B cell (primary cell): ENCODE measurements around the gene NKAIN2. TPM values are rescaled to one million over a fixed set of nuclear protein-coding genes. Genes with fewer than 3 reads are reported as not detected.

ENCODE experiments used
- ATAC-seq: fragments of 200-7000 bp; cut with Tn5 transposase; one replicate; pipeline ENCODE4 v1.10.0; 2021; ENCODE audit warnings: low read depth, mild to moderate bottlenecking, moderate number of reproducible peaks, moderate library complexity
- CTCF ChIA-PET: fragments of 350-600 bp; sonication (Branson Sonifier 250); formaldehyde crosslinking; loops from one replicate; lab custom pipeline; 2021; ENCODE audit warnings: antibody characterized with exemption, inconsistent platforms; lab: Charles Lee
- POLR2A ChIA-PET: fragments of 350-600 bp; sonication (Branson Sonifier 250); formaldehyde crosslinking; loops from one replicate; lab custom pipeline; 2021; ENCODE audit warnings: antibody characterized with exemption; lab: Charles Lee
- DNase-seq: peaks from one replicate; pipeline ENCODE4 v3.0.0; 2013
- H2AFZ ChIP-seq: 2 replicates; pipeline ENCODE4 v1.6.1; 2012; ENCODE audit warnings: mild to moderate bottlenecking, low read depth, low read length; ENCODE audit not compliant: insufficient read depth, poor library complexity, severe bottlenecking
- H3K27ac ChIP-seq, 2 donors: 1 replicate in 1 of 2; 2 replicates in 1 of 2; pipeline ENCODE4 v1.5.1; 2012 to 2013; ENCODE audit warnings: low read length in 2 of 2, mild to moderate bottlenecking in 2 of 2, moderate library complexity in 1 of 2
- H3K27me3 ChIP-seq, 4 experiments: fragments of 200-600 bp in 1 of 4; sonication (generic) in 1 of 4; replicated peaks in 1 of 4; 1 replicate in 2 of 4; 2 replicates in 2 of 4; pipeline versions ENCODE4 v1.6.1 to v1.7.0; 2013 to 2016; ENCODE audit warnings: low read length in 3 of 4, mild to moderate bottlenecking in 2 of 4, mixed read lengths in 1 of 4, moderate library complexity in 1 of 4; ENCODE audit not compliant: insufficient read depth in 4 of 4, control insufficient read depth in 3 of 4; ENCODE audit errors: control extremely low read depth in 1 of 4
- H3K36me3 ChIP-seq, 2 experiments: replicated peaks in 1 of 2; 1 replicate in 1 of 2; 2 replicates in 1 of 2; pipeline versions ENCODE4 v1.6.1 to v1.7.1; 2013; ENCODE audit warnings: low read length in 1 of 2; ENCODE audit not compliant: insufficient read depth in 2 of 2, control insufficient read depth in 1 of 2; ENCODE audit errors: control extremely low read depth in 1 of 2, extremely low read depth in 1 of 2
- H3K4me1 ChIP-seq, 2 donors: fragments of 200-600 bp in 1 of 2; sonication (generic) in 1 of 2; 1 replicate in 1 of 2; 2 replicates in 1 of 2; pipeline versions ENCODE4 v1.5.1 to v1.6.1; 2013 to 2017; ENCODE audit warnings: low read length in 2 of 2; ENCODE audit not compliant: control insufficient read depth in 2 of 2, insufficient read depth in 2 of 2
- H3K4me2 ChIP-seq: replicated peaks from 2 replicates; pipeline ENCODE3; 2012; ENCODE audit warnings: mild to moderate bottlenecking, low read depth, low read length; ENCODE audit not compliant: poor library complexity, severe bottlenecking
- H3K4me3 ChIP-seq, 5 experiments: fragments of 200-600 bp in 1 of 5; sonication (generic) in 1 of 5; 1 replicate in 3 of 5; 2 replicates in 2 of 5; pipeline versions ENCODE4 v1.5.1 to v1.7.0; 2011 to 2016; ENCODE audit warnings: low read length in 4 of 5, mild to moderate bottlenecking in 4 of 5, low read depth in 2 of 5, control low read depth in 1 of 5, moderate library complexity in 1 of 5; ENCODE audit not compliant: insufficient read depth in 1 of 5; ENCODE audit errors: control extremely low read depth in 1 of 5, extremely low read depth in 1 of 5
- H3K79me2 ChIP-seq: fragments of 200-600 bp; sonication (generic); one replicate; pipeline ENCODE4 v1.6.0; 2016; ENCODE audit warnings: low read length; ENCODE audit not compliant: control insufficient read depth, insufficient read depth
- H3K9ac ChIP-seq: fragments of 200-600 bp; sonication (generic); 2 replicates; pipeline ENCODE4 v1.6.1; 2017; ENCODE audit warnings: mild to moderate bottlenecking, low read length, moderate library complexity
- H3K9me3 ChIP-seq, 3 donors: one replicate each; pipeline versions ENCODE4 v1.6.1 to v1.7.1; 2013; ENCODE audit warnings: low read length in 2 of 3; ENCODE audit not compliant: control insufficient read depth in 2 of 3, insufficient read depth in 1 of 3; ENCODE audit errors: control extremely low read depth in 1 of 3
- H4K20me1 ChIP-seq: 2 replicates; pipeline ENCODE4 v1.6.0; 2012; ENCODE audit warnings: mild to moderate bottlenecking, low read length; ENCODE audit not compliant: insufficient read depth, control insufficient read depth, poor library complexity, severe bottlenecking
- H3K27ac Mint-ChIP-seq: one replicate; pipeline ENCODE4 v1.8.0; 2021; ENCODE audit warnings: mixed read lengths
- H3K27me3 Mint-ChIP-seq: one replicate; pipeline ENCODE4 v1.8.0; 2021; ENCODE audit warnings: mixed read lengths
- H3K4me1 Mint-ChIP-seq: one replicate; pipeline ENCODE4 v1.8.0; 2021; ENCODE audit warnings: mixed read lengths
- H3K4me3 Mint-ChIP-seq: one replicate; pipeline ENCODE4 v1.8.0; 2021; ENCODE audit warnings: mixed read lengths
- H3K9me3 Mint-ChIP-seq: one replicate; pipeline ENCODE4 v1.8.0; 2022; ENCODE audit warnings: mixed read lengths; ENCODE audit not compliant: insufficient read depth
- EZH2 ChIP-seq: IDR thresholded peaks from 2 replicates; pipeline ENCODE4 v1.6.1; 2012; ENCODE audit warnings: borderline replicate concordance, low read depth, mild to moderate bottlenecking, moderate library complexity, low read length; ENCODE audit not compliant: insufficient read depth, poor library complexity, severe bottlenecking
- WGBS: methylation state at CpG from one replicate; pipeline ENCODE4 v1.1.5; 2013; ENCODE audit warnings: missing lambda C conversion rate; ENCODE audit not compliant: insufficient coverage; 5-methylcytosine and 5-hydroxymethylcytosine counted together
- intact Hi-C: fragments of 100-400 bp; cut with micrococcal nuclease; formaldehyde crosslinking; loops from one replicate; pipeline ENCODE4 v1.10.0; 2022
- polyA plus RNA-seq: library from polyadenylated mRNA; depleted of rRNA; stranded (reverse); fragments of >200 nt; gene quantifications from 2 replicates; pipeline ENCODE4 v1.2.3, GENCODE V29; 2012
- total RNA-seq, 2 donors: library from RNA; stranded (reverse); fragments of 120-200 nt in 1 of 2; gene quantifications; 1 replicate in 1 of 2; 2 replicates in 1 of 2; pipeline versions ENCODE4 v1.2.3 to v1.2.4, GENCODE V29; 2013 to 2022
- TF ChIP-seq, protein P1 (sequence below): fragments of 200-600 bp; IDR thresholded peaks from one replicate; pipeline ENCODE4 v1.8.0; 2022; ENCODE audit warnings: antibody characterized with exemption, mild to moderate bottlenecking

The NKAIN2 gene
- total and polyA plus RNA-seq, 2 donors (not counting 1 experiment from before 2014, with no cell fraction given): not detected

DNA sequence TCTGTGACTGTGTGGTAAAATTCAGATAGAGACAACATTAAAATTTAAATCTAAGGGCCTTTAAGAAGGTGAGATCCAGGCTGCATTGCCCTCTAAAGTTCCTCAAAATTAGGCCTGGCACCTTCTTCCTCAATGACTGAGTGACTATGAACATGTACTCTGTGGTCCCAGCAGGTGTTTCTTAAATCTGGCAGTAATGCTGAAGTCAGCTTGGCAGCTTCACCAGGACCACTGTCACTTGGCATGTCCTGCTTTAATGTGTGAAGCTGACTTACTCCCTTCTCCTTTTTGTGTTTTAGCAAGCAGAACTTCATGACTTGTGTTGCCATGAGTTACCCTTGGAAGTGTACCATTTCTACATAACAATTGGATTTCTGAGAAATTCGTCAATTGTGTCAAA lies 141.7 kb downstream of the NKAIN2 start:
- TF ChIP-seq, protein P1, sequence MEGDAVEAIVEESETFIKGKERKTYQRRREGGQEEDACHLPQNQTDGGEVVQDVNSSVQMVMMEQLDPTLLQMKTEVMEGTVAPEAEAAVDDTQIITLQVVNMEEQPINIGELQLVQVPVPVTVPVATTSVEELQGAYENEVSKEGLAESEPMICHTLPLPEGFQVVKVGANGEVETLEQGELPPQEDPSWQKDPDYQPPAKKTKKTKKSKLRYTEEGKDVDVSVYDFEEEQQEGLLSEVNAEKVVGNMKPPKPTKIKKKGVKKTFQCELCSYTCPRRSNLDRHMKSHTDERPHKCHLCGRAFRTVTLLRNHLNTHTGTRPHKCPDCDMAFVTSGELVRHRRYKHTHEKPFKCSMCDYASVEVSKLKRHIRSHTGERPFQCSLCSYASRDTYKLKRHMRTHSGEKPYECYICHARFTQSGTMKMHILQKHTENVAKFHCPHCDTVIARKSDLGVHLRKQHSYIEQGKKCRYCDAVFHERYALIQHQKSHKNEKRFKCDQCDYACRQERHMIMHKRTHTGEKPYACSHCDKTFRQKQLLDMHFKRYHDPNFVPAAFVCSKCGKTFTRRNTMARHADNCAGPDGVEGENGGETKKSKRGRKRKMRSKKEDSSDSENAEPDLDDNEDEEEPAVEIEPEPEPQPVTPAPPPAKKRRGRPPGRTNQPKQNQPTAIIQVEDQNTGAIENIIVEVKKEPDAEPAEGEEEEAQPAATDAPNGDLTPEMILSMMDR: no peak
- TF ChIP-seq EZH2: no peak
- Histone ChIP-seq H3K36me3 (no peaks in the 10 kb centered on the region), H3K79me2 (no peaks in the 10 kb centered on the region), H3K27me3 (no peaks in the 10 kb centered on the region), H3K4me1 (no peaks in the 10 kb centered on the region), H3K4me3 (no peak overlapping the region), H4K20me1 (no peaks in the 10 kb centered on the region), H3K9me3 (no peaks in the 10 kb centered on the region), H3K4me2 (no peak overlapping the region), H3K9ac (no peak overlapping the region), H2AFZ (no peak overlapping the region), H3K27ac (no peak overlapping the region)
- no peaks in the 10 kb centered on the region for H3K9me3 Mint-ChIP-seq
- ChIA-PET CTCF (no interaction called here), POLR2A (no interaction called here)
- no peak for DNase-seq
- no peak overlapping the region for H3K27ac Mint-ChIP-seq
- no CpG with 5 or more reads among the region's 1 CpG for WGBS
- H3K27me3 Mint-ChIP-seq: no peaks in the 10 kb centered on the region
- H3K4me1 Mint-ChIP-seq: no peaks in the 10 kb centered on the region
- H3K4me3 Mint-ChIP-seq: no peak overlapping the region
- ATAC-seq: no peak
- intact Hi-C loops: no loop called here

DNA sequence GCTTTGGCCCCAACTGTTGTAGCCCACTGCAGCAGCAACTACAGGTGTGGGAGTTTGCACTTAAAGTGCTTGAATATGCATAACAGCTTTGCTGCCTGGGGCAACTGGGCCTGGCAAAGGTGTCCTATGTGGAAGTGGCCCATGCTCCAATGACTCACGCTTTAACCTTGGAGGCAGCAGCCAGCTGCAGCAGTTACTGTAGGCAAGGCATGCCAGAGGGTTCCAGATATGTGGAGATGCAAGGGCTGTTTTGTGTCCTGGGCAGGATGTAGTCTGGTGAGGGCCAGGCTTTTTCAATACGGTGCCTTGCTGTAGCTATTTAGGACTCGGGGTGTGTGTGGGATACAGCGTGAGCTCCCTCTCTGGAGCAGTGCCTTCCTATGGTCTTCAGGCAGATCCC lies 150.3 kb downstream of the NKAIN2 start:
- no peaks in the 10 kb centered on the region for H3K27me3 Mint-ChIP-seq
- no peak overlapping the region for H2AFZ ChIP-seq
- 90% methylated on average over 4 of the region's 4 CpGs for WGBS
- TF ChIP-seq, protein P1: no peak
- no peak for TF ChIP-seq EZH2
- ChIA-PET POLR2A (no interaction called here), CTCF (no interaction called here)
- H3K9me3 ChIP-seq: peaks cover 0 to 14% (median 0%) of the 10 kb centered on the region in 3 donors
- H3K27ac Mint-ChIP-seq: no peak overlapping the region
- no peak overlapping the region for H3K9ac ChIP-seq
- intact Hi-C loops: no loop called here
- no peak overlapping the region for H3K4me3 Mint-ChIP-seq
- ATAC-seq (no peak), DNase-seq (no peak)
- no peaks in the 10 kb centered on the region for H3K4me1 ChIP-seq
- H3K27me3 ChIP-seq: no peaks in the 10 kb centered on the region
- no peaks in the 10 kb centered on the region for H3K9me3 Mint-ChIP-seq
- H3K4me2 ChIP-seq: no peak overlapping the region
- H3K4me3 ChIP-seq: no peak overlapping the region
- no peaks in the 10 kb centered on the region for H3K4me1 Mint-ChIP-seq
- no peaks in the 10 kb centered on the region for H3K36me3 ChIP-seq
- H3K27ac ChIP-seq: no peak overlapping the region
- no peaks in the 10 kb centered on the region for H4K20me1 ChIP-seq
- H3K79me2 ChIP-seq: no peaks in the 10 kb centered on the region
